ENCODE results near the gene RSPO4.
"Not testable (repeated sequence)": the region's sequence is repeated elsewhere in the genome, so short reads cannot be mapped to it uniquely, and the experiment has no call there.

The RSPO4 gene

GRCh38 chr20:1003920-1004697 is 2.0 kb upstream of the RSPO4 start:
- no peak for DNase-seq

- no peak for DNase-seq
Measured at GRCh38 chr20:1002682-1003561, 811 bp upstream of the RSPO4 start.

GRCh38 chr20:1001116-1001515 is 995 bp downstream of the RSPO4 start:
- DNase-seq = no peak

GRCh38 chr20:998231-998830 is 3.8 kb downstream of the RSPO4 start:
- no peak for DNase-seq

- DNase-seq = no peak
Measured at GRCh38 chr20:997486-997885, 4.6 kb downstream of the RSPO4 start.

GRCh38 chr20:997016-997415 is 5.1 kb downstream of the RSPO4 start:
- no peak for DNase-seq

GRCh38 chr20:995170-995569 is 6.9 kb downstream of the RSPO4 start:
- no peak for DNase-seq

- DNase-seq = no peak
Measured at GRCh38 chr20:992801-993535, 9.1 kb downstream of the RSPO4 start.

- no peak for DNase-seq
Measured at GRCh38 chr20:991850-992249, 10.3 kb downstream of the RSPO4 start.

- no peak for DNase-seq
Measured at GRCh38 chr20:990293-990959, 11.7 kb downstream of the RSPO4 start.

- DNase-seq = no peak
Measured at GRCh38 chr20:988272-988671, 13.8 kb downstream of the RSPO4 start.

GRCh38 chr20:987677-988076 is 14.4 kb downstream of the RSPO4 start:
- no peak for DNase-seq

- DNase-seq = no peak
Measured at GRCh38 chr20:986733-987355, 15.3 kb downstream of the RSPO4 start.

- DNase-seq = not testable (repeated sequence)
Measured at GRCh38 chr20:984994-985393, 17.1 kb downstream of the RSPO4 start.

- no peak for DNase-seq
Measured at GRCh38 chr20:982754-983153, 19.4 kb downstream of the RSPO4 start.

GRCh38 chr20:977021-977420 is 25.1 kb downstream of the RSPO4 start:
- DNase-seq = no peak

GRCh38 chr20:976033-976432 is 26.1 kb downstream of the RSPO4 start:
- no peak for DNase-seq

- DNase-seq = no peak
Measured at GRCh38 chr20:973785-974194, 28.3 kb downstream of the RSPO4 start.

- no peak for DNase-seq
Measured at GRCh38 chr20:972256-972655, 29.9 kb downstream of the RSPO4 start.

GRCh38 chr20:971346-971745 is 30.8 kb downstream of the RSPO4 start:
- no peak for DNase-seq

GRCh38 chr20:969868-970267 is 32.2 kb downstream of the RSPO4 start:
- no peak for DNase-seq

Data from DMS153 (cell line).